ENCODE measurements around the gene DUSP1. TPM values are rescaled to one million over a fixed set of nuclear protein-coding genes. Genes with fewer than 3 reads are reported as not detected.
A peak's percentile ranks its signal among the peaks of the same experiment; 100 is the strongest.

The DUSP1 gene
- total and polyA plus RNA-seq, 2 of the 13 experiments (the other 11 are each of a cell fraction or from before 2014, with no cell fraction given), result 27.1 to 55.5 TPM

DNA sequence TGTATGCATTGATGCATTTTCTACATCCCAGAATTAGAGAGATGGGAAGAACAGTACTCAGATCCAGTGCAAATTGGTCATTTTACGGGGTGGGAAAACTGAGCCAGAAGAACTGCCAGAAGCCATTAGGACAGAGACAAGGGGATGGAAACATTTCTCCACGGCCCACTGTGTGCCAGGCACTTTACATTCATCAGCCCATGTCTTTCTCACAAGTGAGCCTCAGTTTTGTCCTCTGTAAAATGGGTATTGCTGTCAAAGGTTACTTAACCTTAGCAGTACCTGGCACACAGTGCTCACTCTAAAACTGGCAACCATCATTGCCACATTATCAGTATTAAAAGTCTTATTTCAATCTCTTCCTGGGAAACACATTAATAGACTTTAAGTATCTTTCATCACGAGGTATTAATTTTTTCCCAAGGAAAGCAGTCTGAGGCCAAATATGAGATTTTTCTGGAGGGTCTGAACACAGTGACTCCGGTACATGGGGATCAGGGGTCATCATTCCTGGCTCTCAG is 5.2 kb downstream of the DUSP1 start:
- Histone ChIP-seq H3K27me3 (ENCODE audit: control insufficient read depth in 1 of 2, insufficient read depth in 2 of 2, low read length in 2 of 2) (no peaks in the 10 kb centered on the region; a peak in 2 of 5 replicates), H3K79me2 (ENCODE audit: insufficient read depth, low read length) (peaks cover 33% of the 10 kb centered on the region), H2AFZ (ENCODE audit: low read length) (no peak overlapping the region), H3K4me2 (ENCODE audit: low read depth, low read length) (peak overlapping the region; percentile 94), H3K4me3 (replicated peaks in 1 of 3; ENCODE audit: insufficient read depth in 1 of 3, low read depth in 2 of 3, low read length in 3 of 3) (peak overlapping the region in 1 of 3 experiments; percentile 3; a peak in 1 of 6 replicates), H3K9ac (ENCODE audit: insufficient read depth, low read depth, low read length) (peak overlapping the region; percentile 59), H3K27ac (ENCODE audit: extremely low read length, insufficient read depth, low read length) (peak overlapping the region; percentile 84), H4K20me1 (ENCODE audit: insufficient read depth, low read length) (peaks cover 44% of the 10 kb centered on the region), H3K36me3 (replicated peaks in 1 of 2; ENCODE audit: control insufficient read depth in 1 of 2, insufficient read depth in 2 of 2, low read length in 2 of 2) (peaks cover 6 to 27% of the 10 kb centered on the region in 2 experiments), H3K4me1 (ENCODE audit: insufficient read depth, low read length) (peaks cover 55% of the 10 kb centered on the region), H3K9me3 (ENCODE audit: low read length) (no peaks in the 10 kb centered on the region)
- DNase-seq (ENCODE audit: low spot score), result no peak
- 61% methylated on average over 3 of the region's 4 CpGs for WGBS (ENCODE audit: low lambda C conversion rate)
- peak; percentile 1; the same call in 2 of the 3 replicates for ATAC-seq
- in situ Hi-C loops (cut with HindIII; ENCODE audit: extremely low pct_ligation_motif_present, low pct_unique_long_range_greater_than_20kb), result loop anchor here (5.0 kb wide), 1 partner anchor 34 kb away; no protein-coding TSS in a partner anchor
- BruUV-seq (replicated peaks), result no TSS peak
- intact Hi-C loops (cut with micrococcal nuclease; ENCODE audit: unreplicated experiment), result loop anchor here (1.0 to 2.0 kb wide), 3 partner anchors 33 to 93 kb away; partner anchors contain the start of gene ERGIC1
- ChIA-PET CTCF (ENCODE audit: low intra/inter-chr PET ratio, low total read pairs) (no interaction called here), POLR2A (interaction anchor here (0.6 to 17.1 kb wide), 21 partner anchors 9 to 194 kb away, joined by 3 to 425 read pairs (median 5); partner anchors contain the start of genes ERGIC1 and RPL26L1)
- no peak for FAIRE-seq
- no peak for TF ChIP-seq FOSL1 (CRISPR knock-in tag; IDR thresholded peaks at IDR 0.05; ENCODE audit: borderline replicate concordance)
- TF ChIP-seq SOX5 (CRISPR knock-in tag; IDR thresholded peaks at IDR 0.05; ENCODE audit: borderline replicate concordance), result no peak
- no peak for TF ChIP-seq CBX1 (IDR thresholded peaks at IDR 0.05; ENCODE audit: low read depth)
- TF ChIP-seq RBFOX2 (IDR thresholded peaks at IDR 0.05; ENCODE audit: low read depth, low read length), result peak; percentile 1; the same call in 1 of the 2 replicates
- no peak for TF ChIP-seq PRMT3 (CRISPR knock-in tag; IDR thresholded peaks at IDR 0.05; ENCODE audit: borderline replicate concordance, low read depth)
- TF ChIP-seq SOX13 (IDR thresholded peaks at IDR 0.05), result no peak
- TF ChIP-seq SOX13 (CRISPR knock-in tag; conservative IDR thresholded peaks at IDR 0.05 in 1 of 2, IDR thresholded peaks at IDR 0.05 in 1 of 2), result no peak
- TF ChIP-seq, protein P1, sequence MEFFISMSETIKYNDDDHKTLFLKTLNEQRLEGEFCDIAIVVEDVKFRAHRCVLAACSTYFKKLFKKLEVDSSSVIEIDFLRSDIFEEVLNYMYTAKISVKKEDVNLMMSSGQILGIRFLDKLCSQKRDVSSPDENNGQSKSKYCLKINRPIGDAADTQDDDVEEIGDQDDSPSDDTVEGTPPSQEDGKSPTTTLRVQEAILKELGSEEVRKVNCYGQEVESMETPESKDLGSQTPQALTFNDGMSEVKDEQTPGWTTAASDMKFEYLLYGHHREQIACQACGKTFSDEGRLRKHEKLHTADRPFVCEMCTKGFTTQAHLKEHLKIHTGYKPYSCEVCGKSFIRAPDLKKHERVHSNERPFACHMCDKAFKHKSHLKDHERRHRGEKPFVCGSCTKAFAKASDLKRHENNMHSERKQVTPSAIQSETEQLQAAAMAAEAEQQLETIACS (CRISPR knock-in tag; IDR thresholded peaks at IDR 0.05), result no peak
- TF ChIP-seq, protein P2, sequence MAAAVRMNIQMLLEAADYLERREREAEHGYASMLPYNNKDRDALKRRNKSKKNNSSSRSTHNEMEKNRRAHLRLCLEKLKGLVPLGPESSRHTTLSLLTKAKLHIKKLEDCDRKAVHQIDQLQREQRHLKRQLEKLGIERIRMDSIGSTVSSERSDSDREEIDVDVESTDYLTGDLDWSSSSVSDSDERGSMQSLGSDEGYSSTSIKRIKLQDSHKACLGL (CRISPR knock-in tag; IDR thresholded peaks at IDR 0.05), result no peak
- TF ChIP-seq ZKSCAN8 (CRISPR knock-in tag; IDR thresholded peaks at IDR 0.05; ENCODE audit: borderline replicate concordance), result no peak
- TF ChIP-seq, protein P3, sequence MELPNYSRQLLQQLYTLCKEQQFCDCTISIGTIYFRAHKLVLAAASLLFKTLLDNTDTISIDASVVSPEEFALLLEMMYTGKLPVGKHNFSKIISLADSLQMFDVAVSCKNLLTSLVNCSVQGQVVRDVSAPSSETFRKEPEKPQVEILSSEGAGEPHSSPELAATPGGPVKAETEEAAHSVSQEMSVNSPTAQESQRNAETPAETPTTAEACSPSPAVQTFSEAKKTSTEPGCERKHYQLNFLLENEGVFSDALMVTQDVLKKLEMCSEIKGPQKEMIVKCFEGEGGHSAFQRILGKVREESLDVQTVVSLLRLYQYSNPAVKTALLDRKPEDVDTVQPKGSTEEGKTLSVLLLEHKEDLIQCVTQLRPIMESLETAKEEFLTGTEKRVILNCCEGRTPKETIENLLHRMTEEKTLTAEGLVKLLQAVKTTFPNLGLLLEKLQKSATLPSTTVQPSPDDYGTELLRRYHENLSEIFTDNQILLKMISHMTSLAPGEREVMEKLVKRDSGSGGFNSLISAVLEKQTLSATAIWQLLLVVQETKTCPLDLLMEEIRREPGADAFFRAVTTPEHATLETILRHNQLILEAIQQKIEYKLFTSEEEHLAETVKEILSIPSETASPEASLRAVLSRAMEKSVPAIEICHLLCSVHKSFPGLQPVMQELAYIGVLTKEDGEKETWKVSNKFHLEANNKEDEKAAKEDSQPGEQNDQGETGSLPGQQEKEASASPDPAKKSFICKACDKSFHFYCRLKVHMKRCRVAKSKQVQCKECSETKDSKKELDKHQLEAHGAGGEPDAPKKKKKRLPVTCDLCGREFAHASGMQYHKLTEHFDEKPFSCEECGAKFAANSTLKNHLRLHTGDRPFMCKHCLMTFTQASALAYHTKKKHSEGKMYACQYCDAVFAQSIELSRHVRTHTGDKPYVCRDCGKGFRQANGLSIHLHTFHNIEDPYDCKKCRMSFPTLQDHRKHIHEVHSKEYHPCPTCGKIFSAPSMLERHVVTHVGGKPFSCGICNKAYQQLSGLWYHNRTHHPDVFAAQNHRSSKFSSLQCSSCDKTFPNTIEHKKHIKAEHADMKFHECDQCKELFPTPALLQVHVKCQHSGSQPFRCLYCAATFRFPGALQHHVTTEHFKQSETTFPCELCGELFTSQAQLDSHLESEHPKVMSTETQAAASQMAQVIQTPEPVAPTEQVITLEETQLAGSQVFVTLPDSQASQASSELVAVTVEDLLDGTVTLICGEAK (IDR thresholded peaks at IDR 0.05), result no peak
- TF ChIP-seq, protein P3 (CRISPR knock-in tag; IDR thresholded peaks at IDR 0.05), result no peak
- TF ChIP-seq KLF13 (CRISPR knock-in tag; IDR thresholded peaks at IDR 0.05), result no peak
- TF ChIP-seq ZKSCAN1 (IDR thresholded peaks at IDR 0.05; ENCODE audit: low read length), result peak; percentile 90
- no peak for TF ChIP-seq ZNF441 (CRISPR knock-in tag; IDR thresholded peaks at IDR 0.05; ENCODE audit: borderline replicate concordance)
